ENCODE results near the gene HTR3E.

DNA sequence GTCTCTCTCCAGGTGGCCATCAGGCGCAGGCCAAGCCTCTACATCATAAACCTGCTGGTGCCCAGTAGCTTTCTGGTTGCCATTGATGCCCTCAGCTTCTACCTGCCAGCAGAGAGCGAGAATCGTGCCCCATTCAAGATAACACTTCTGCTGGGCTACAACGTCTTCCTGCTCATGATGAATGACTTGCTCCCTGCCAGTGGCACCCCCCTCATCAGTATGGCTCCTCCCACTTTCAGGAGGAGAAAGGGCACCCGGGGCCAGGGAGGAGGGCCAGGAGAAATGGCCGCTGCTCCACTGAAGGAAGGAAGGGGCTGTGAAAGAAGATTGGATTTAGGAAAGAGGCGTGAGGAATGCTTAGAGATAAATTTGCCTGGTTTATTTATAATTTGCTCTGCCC, 37.4 kb upstream of the HTR3E start:
- TF ChIP-seq, protein P1, sequence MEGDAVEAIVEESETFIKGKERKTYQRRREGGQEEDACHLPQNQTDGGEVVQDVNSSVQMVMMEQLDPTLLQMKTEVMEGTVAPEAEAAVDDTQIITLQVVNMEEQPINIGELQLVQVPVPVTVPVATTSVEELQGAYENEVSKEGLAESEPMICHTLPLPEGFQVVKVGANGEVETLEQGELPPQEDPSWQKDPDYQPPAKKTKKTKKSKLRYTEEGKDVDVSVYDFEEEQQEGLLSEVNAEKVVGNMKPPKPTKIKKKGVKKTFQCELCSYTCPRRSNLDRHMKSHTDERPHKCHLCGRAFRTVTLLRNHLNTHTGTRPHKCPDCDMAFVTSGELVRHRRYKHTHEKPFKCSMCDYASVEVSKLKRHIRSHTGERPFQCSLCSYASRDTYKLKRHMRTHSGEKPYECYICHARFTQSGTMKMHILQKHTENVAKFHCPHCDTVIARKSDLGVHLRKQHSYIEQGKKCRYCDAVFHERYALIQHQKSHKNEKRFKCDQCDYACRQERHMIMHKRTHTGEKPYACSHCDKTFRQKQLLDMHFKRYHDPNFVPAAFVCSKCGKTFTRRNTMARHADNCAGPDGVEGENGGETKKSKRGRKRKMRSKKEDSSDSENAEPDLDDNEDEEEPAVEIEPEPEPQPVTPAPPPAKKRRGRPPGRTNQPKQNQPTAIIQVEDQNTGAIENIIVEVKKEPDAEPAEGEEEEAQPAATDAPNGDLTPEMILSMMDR (IDR thresholded peaks at IDR 0.05): no peak
- TF ChIP-seq POLR2A (IDR thresholded peaks at IDR 0.05) (no peak), POLR2AphosphoS5 (IDR thresholded peaks at IDR 0.05) (no peak), EP300 (IDR thresholded peaks at IDR 0.05) (no peak)
